Endothelial cell of umbilical vein (primary cell): ENCODE data around the gene DRP2. TPM values are rescaled to one million over a fixed set of nuclear protein-coding genes. Genes with fewer than 3 reads are reported as not detected.

Experiments used
- BruUV-seq: library from RNA; stranded (reverse); fragments of 400-500 nt; replicated peaks from 2 replicates; lab custom pipeline; 2021; lab: Mats Ljungman, UMichigan
- CTCF ChIA-PET: fragments of 300-600, 350-600 bp; sonication (Branson Sonifier 250); formaldehyde crosslinking; loops from one replicate; lab custom pipeline; 2021; ENCODE audit warnings: antibody characterized with exemption, inconsistent platforms; lab: Charles Lee
- POLR2A ChIA-PET: fragments of 300-600, 350-600 bp; sonication (Branson Sonifier 250); formaldehyde crosslinking; loops from one replicate; lab custom pipeline; 2021; ENCODE audit warnings: antibody characterized with exemption, inconsistent platforms; lab: Charles Lee
- DNase-seq: peaks from one replicate; pipeline ENCODE4 v3.0.0-alpha.2; 2011; ENCODE audit warnings: low read depth, low spot score
- FAIRE-seq: peaks from 2 replicates; lab custom pipeline; 2011; peaks lifted over from hg19 to GRCh38; lab: Jason Lieb, UNC
- H2AFZ ChIP-seq: 2 replicates; pipeline ENCODE4 v1.6.0; 2012; ENCODE audit warnings: low read depth, low read length, control low read depth, inconsistent platforms
- H3K27ac ChIP-seq: 2 replicates; pipeline ENCODE4 v1.5.1; 2011; ENCODE audit warnings: low read depth, mild to moderate bottlenecking, control low read depth, low read length, moderate library complexity; ENCODE audit not compliant: insufficient read depth
- H3K27me3 ChIP-seq, 2 experiments: 2 replicates each; pipeline versions ENCODE4 v1.6.0 to v1.6.1; 2011; ENCODE audit warnings: low read length in 2 of 2, mixed read lengths in 1 of 2; ENCODE audit not compliant: control insufficient read depth in 2 of 2, insufficient read depth in 2 of 2
- H3K36me3 ChIP-seq, 2 experiments: 2 replicates in 1 of 2; 3 replicates in 1 of 2; pipeline ENCODE4 v1.5.1; 2011; ENCODE audit warnings: low read length in 2 of 2, mild to moderate bottlenecking in 1 of 2, moderate library complexity in 1 of 2; ENCODE audit not compliant: control insufficient read depth in 2 of 2, insufficient read depth in 2 of 2; ENCODE audit errors: extremely low read depth in 1 of 2
- H3K4me1 ChIP-seq: 3 replicates; pipeline ENCODE4 v1.5.1; 2011; ENCODE audit warnings: mild to moderate bottlenecking, low read length; ENCODE audit not compliant: control insufficient read depth, insufficient read depth; ENCODE audit errors: extremely low read depth
- H3K4me2 ChIP-seq: 2 replicates; pipeline ENCODE4 v1.6.1; 2011; ENCODE audit warnings: low read length, control low read depth, mixed read lengths; ENCODE audit not compliant: insufficient read depth
- H3K4me3 ChIP-seq, 3 experiments: fragments of 200-600 bp in 1 of 3; sonication (generic), shearing (Covaris generic) in 1 of 3; replicated peaks in 1 of 3; 2 replicates each; pipeline ENCODE4 v1.5.1; 2011 to 2016; ENCODE audit warnings: control low read depth in 3 of 3, low read length in 3 of 3, mild to moderate bottlenecking in 2 of 3, inconsistent platforms in 1 of 3, low read depth in 1 of 3, moderate library complexity in 1 of 3; ENCODE audit not compliant: insufficient read depth in 1 of 3
- H3K79me2 ChIP-seq: 2 replicates; pipeline ENCODE4 v1.6.0; 2012; ENCODE audit warnings: low read length, inconsistent platforms; ENCODE audit not compliant: control insufficient read depth, insufficient read depth
- H3K9ac ChIP-seq: replicated peaks from 2 replicates; pipeline ENCODE3; 2011; ENCODE audit warnings: low read length, control low read depth; ENCODE audit not compliant: insufficient read depth; ENCODE audit errors: extremely low read depth
- H3K9me1 ChIP-seq: replicated peaks from 3 replicates; pipeline ENCODE4 v1.6.0; 2011; ENCODE audit warnings: mild to moderate bottlenecking, low read length; ENCODE audit not compliant: control insufficient read depth, insufficient read depth; ENCODE audit errors: extremely low read depth
- H3K9me3 ChIP-seq: replicated peaks from 2 replicates; pipeline ENCODE4 v1.5.1; 2012; ENCODE audit warnings: low read length, inconsistent platforms; ENCODE audit not compliant: control insufficient read depth, insufficient read depth
- H4K20me1 ChIP-seq: replicated peaks from 2 replicates; pipeline ENCODE3; 2011; ENCODE audit warnings: mild to moderate bottlenecking, low read length; ENCODE audit not compliant: control insufficient read depth, insufficient read depth; ENCODE audit errors: extremely low read depth
- CTCF ChIP-seq, 2 donors: IDR thresholded peaks; 1 replicate in 1 of 2; 2 replicates in 1 of 2; pipeline ENCODE4 v1.5.1; 2011; ENCODE audit warnings: low read length in 2 of 2, mild to moderate bottlenecking in 2 of 2, moderate library complexity in 2 of 2, control low read depth in 1 of 2, inconsistent platforms in 1 of 2, low read depth in 1 of 2; ENCODE audit not compliant: insufficient read depth in 1 of 2; ENCODE audit errors: extremely low read depth in 1 of 2
- EZH2 ChIP-seq: IDR thresholded peaks from 2 replicates; pipeline ENCODE4 v1.6.1; 2012; ENCODE audit warnings: borderline replicate concordance, low read depth, mild to moderate bottlenecking, moderate library complexity, low read length, inconsistent platforms; ENCODE audit not compliant: severe bottlenecking
- FOS ChIP-seq: IDR thresholded peaks from 2 replicates; pipeline ENCODE4 v1.6.1; 2011; ENCODE audit warnings: mild to moderate bottlenecking, low read length, moderate library complexity, borderline replicate concordance; ENCODE audit not compliant: insufficient read depth
- GATA2 ChIP-seq: IDR thresholded peaks from 2 replicates; pipeline ENCODE4 v1.7.0; 2011; ENCODE audit warnings: low read depth, mild to moderate bottlenecking, moderate library complexity, mixed read lengths, low read length; ENCODE audit not compliant: insufficient read length, insufficient read depth
- JUN ChIP-seq: IDR thresholded peaks from 2 replicates; pipeline ENCODE4 v1.6.1; 2011; ENCODE audit warnings: borderline replicate concordance, low read depth; ENCODE audit not compliant: insufficient read length, insufficient read depth
- MAX ChIP-seq: IDR thresholded peaks from 2 replicates; pipeline ENCODE4 v1.6.1; 2011; ENCODE audit not compliant: insufficient read depth, insufficient read length
- MYC ChIP-seq: IDR thresholded peaks from one replicate; pipeline ENCODE4 v1.6.1; 2011; ENCODE audit warnings: mild to moderate bottlenecking, low read depth, low read length
- POLR2A ChIP-seq: IDR thresholded peaks from 2 replicates; pipeline ENCODE4 v1.6.1; 2012; ENCODE audit warnings: low read depth, mild to moderate bottlenecking, control low read depth, low read length
- POLR2AphosphoS5 ChIP-seq: IDR thresholded peaks from 2 replicates; pipeline ENCODE4 v1.6.1; 2012; ENCODE audit warnings: low read depth, mild to moderate bottlenecking, control low read depth, low read length, moderate library complexity; ENCODE audit not compliant: insufficient read depth
- dilution Hi-C: fragments of 300-500 bp; cut with MboI; formaldehyde crosslinking; loops from one replicate; pipeline ENCODE4 v1.15.0; 2019; ENCODE audit warnings: low sequenced_read_pairs; ENCODE audit not compliant: extremely low pct_ligation_motif_present
- intact Hi-C: fragments of 100-400 bp; cut with micrococcal nuclease; formaldehyde crosslinking; loops from one replicate; pipeline ENCODE4 v1.10.0; 2022
- polyA plus RNA-seq, 4 experiments: library from polyadenylated mRNA; depleted of rRNA in 3 of 4; stranded (reverse) in 3 of 4; unstranded in 1 of 4; fragments of >200 nt; gene quantifications; 2 replicates each; pipeline versions ENCODE4 v1.2.1 to v1.2.3, GENCODE V29; 2011 to 2012; ENCODE audit warnings: missing spikeins in 1 of 4
- total RNA-seq: library from RNA; stranded (reverse); gene quantifications from 2 replicates; pipeline ENCODE4 v1.2.3, GENCODE V29; 2021

The DRP2 gene
- total and polyA plus RNA-seq, 2 donors (not counting 3 experiments of a cell fraction or from before 2014, with no cell fraction given): 0.17 to 0.31 TPM

- Histone ChIP-seq H2AFZ (no peak overlapping the region), H3K9ac (no peak overlapping the region), H3K4me3 (no peak overlapping the region), H3K4me2 (no peak overlapping the region), H3K79me2 (no peaks in the 10 kb centered on the region), H3K27me3 (no peaks in the 10 kb centered on the region), H3K4me1 (no peaks in the 10 kb centered on the region), H3K9me3 (no peaks in the 10 kb centered on the region), H3K9me1 (no peaks in the 10 kb centered on the region), H4K20me1 (no peaks in the 10 kb centered on the region), H3K36me3 (no peaks in the 10 kb centered on the region), H3K27ac (no peak overlapping the region)
- TF ChIP-seq JUN (no peak), POLR2AphosphoS5 (no peak), EZH2 (no peak), CTCF (IDR thresholded peaks at IDR 0.05; ENCODE audit: extremely low read depth in 1 of 2, insufficient read depth in 1 of 2, low read depth in 1 of 2, low read length in 2 of 2) (no peak), FOS (no peak), POLR2A (no peak), GATA2 (no peak), MYC (no peak), MAX (no peak)
- intact Hi-C loops (no loop called here), dilution Hi-C loops (no loop called here)
- POLR2A ChIA-PET: no interaction called here
- no TSS peak for BruUV-seq
- DNase-seq (no peak), FAIRE-seq (no peak)
- CTCF ChIA-PET: no interaction called here
Measured at GRCh38 chrX:101276238-101276637, 56.7 kb downstream of the DRP2 start.
